Stimulated activated CD4-positive, alpha-beta T cell treated with anti-CD3 and anti-CD28 coated beads, Interleukin-4, amount 100 ng/mL, for 48 hours (primary cell): Measurements from ENCODE around the gene ARHGAP30.
"Not testable (repeated sequence)": the region's sequence is repeated elsewhere in the genome, so short reads cannot be mapped to it uniquely, and the experiment has no call there.

ENCODE experiments used
- DNase-seq, 2 donors: peaks; one replicate each; pipeline ENCODE4 v3.0.0-alpha.2; 2020; ENCODE audit warnings: low read depth in 2 of 2

The ARHGAP30 gene

DNA sequence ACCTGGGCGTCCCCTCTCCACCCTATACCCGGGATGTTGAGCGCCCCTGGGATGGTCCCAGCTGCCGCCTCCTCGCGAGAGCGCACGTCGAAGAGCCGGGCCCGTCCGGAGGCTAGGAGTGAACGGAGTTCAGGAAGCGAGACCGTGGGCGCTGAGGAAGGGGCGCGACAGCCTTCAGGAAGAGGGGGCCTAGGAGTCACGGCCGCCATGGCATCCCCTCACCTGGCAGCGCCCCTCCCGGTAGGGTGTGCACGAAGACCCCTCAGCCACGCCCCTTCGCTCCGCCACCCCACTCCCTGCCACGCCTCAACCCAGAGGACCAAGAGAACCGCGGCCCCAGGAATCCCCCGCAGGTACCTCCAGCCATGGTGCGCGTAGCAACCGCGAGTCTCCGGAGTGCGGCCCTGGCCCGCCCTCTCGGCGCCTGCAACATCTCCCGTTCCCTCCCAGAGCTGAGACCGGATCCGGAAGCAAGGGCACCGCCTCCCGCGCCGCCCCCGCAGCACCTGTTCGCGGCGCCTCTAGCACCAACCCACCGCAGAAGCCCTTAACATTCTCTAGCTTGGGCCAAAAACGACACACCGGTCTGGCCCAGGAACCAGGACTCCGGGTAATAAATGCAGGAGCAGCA, 31.1 kb downstream of the ARHGAP30 start, which contains the start of gene TSTD1:
TSTD1 (minus strand) TSS at position 442 of the 631 bp plus-strand sequence; CDS start at position 367, 75 bp downstream.
- peak; percentile 75 to 83 for DNase-seq

DNA sequence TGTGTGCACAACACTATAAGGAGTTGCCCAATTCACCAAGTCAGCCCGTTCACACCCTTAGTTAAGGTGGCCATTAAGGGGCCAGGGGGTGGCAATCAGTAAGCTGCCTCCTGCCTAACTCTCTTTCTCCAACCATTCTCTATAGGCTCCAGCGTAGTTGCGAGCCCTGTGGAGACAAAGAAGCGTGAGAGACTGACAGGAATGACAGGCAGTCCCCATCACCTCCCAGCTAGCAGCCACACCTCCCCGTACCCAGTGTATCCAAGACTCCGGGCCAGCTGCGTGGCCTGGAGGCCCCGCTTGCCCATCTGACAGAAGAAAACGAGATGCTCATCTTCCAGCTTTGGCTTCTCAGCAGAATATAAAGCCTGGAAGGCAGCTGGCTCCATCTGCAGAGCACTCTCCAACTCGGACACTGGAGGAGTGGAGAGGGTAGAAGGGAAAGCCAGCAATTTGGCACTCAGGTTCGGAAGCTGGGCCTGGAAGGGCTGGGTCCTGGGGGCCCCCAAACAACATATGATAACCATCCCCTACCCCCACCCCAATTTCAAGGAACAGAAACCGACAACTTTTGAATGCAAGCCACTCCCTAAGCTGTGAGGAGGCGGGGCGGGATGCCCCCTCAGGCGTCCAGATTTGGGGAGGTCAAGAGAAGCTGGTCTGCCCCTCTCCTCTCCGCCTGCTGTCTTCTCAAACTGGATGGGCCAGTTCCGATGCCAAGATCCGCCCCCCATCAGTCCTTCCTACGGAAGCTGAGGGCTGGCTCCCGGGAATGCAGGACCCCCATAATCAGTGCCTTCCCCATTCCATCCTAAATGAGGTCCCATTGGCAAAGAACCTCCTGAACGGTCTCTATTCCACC, 31.8 kb downstream of the ARHGAP30 start:
- DNase-seq: no peak

DNA sequence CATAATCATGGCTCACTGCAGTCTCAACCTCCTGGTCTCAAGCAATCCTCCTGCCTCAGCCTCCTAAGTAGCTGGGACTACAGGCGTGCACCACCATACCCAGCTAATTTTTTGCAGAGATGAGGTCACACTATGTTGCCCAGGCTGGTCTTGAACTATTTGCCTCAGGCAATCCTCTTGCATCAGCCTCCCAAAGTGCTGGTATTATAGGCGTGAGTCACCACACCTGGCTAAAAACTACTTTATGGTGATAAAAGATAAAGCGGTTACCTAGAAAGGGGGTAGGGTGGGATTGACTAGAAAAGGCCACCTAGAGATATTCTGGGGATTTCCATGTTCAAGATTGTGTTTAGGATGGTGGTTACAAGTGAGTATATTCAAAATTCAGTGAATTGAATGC, 35.9 kb downstream of the ARHGAP30 start:
- no peak for DNase-seq

DNA sequence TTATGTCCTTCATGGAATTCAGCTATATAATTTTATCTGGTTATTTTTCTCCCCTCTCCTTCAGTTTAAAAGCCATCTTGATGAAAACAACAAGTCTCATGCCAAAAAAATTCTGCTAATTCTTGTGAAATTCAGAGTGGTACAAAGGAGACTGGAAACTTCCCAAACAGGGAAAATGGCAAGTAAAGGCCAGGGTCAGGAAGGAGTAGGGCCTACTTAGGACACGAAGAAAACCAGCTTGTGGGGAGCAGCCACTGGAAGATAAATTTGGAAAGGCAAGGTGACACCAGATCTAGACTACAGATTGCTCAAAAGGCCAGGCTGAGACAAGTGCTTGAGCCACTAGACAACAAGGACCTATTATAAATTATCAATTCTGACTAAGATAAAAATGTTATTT, 37.3 kb downstream of the ARHGAP30 start:
- no peak for DNase-seq

DNA sequence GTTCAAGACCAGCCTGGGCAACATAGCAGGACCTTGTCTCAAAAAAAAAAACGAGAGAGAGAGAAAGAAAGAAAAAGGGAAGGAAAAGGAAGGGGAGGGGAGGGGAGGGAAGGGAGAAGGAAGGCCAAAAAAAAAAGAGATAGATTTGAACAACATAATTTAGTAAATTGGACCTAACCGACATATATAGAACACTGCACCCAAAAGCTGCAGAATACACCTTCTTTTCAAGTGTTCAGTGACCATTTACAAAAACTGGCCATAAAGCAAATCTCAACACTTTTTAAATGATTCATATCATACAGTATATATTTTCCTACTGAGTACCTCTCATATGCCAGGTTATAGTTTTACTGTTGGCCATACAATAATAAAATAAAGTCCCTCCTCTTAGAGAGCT, 37.8 kb downstream of the ARHGAP30 start:
- no peak for DNase-seq

DNA sequence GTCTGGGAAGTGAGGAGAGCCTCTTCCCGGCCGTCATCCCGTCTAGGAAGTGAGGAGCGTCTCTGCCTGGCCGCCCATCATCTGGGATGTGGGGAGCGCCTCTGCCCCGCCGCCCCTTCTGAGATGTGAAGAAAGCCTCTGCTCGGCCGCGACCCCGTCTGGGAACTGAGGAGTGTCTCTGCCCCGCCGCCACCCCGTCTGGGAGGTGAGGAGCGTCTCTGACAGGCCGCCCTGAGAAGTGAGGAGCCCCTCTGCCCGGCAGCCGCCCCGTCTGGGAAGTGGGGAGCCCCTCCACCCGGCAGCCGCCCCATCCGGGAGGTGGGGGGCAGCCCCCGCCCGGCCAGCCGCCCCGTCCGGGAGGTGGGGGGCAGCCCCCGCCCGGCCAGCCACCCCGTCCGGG, 40.2 kb downstream of the ARHGAP30 start:
- DNase-seq: not testable (repeated sequence)

DNA sequence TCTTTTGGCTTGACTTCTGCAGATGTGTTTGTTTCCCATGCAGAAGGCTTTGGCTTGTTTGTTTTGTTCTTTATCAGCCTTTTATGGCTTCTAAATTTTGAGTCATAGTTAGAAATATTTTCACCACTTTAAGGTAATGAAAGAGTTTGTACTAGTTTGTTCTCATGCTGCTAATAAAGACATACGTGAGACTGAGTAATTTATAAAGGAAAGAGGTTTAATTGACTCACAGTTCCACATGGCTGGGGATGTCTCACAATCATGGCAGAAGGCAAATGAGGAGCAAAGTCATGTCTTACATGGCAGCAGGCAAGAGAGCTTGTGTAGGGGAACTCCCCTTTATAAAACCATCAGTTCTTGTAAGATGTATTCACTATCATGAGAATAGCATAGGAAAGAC, 42.7 kb downstream of the ARHGAP30 start:
- DNase-seq: not testable (repeated sequence)

DNA sequence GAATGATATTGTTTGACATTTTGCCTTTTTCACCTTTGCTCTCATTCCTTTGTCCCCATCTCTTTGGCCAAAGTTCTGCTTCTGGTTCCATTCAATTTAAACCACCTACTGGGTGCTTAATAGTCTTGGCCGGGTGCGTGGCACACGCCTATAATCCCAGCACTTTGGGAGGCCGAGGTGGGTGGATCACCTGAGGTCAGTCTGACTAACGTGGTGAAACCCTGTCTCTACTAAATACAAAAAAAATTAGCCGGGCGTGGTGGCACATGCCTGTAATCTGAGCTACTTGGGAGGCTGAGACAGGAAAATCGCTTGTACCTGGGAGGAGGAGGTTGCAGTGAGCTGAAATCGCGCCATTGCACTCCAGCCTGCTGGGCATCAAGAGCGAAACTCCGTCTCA, 47.3 kb downstream of the ARHGAP30 start:
- not testable (repeated sequence) for DNase-seq

DNA sequence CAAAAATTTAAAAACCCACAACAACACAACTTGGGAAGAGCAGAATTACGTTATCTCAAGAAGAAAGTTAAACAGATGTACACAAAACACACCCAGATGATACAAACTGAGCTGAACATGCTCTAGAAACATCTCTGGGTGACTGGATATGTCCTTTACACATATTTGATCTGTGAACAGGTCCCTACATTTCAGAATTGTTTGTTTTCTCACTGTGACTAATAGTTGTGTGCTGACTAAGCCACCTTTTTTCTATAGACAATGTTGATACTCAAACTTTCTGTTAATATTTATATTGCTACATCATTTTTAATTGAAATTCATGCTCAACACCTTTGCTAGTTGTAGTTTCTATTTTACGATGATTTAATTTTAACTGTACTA, 47.7 kb downstream of the ARHGAP30 start:
- DNase-seq: no peak

DNA sequence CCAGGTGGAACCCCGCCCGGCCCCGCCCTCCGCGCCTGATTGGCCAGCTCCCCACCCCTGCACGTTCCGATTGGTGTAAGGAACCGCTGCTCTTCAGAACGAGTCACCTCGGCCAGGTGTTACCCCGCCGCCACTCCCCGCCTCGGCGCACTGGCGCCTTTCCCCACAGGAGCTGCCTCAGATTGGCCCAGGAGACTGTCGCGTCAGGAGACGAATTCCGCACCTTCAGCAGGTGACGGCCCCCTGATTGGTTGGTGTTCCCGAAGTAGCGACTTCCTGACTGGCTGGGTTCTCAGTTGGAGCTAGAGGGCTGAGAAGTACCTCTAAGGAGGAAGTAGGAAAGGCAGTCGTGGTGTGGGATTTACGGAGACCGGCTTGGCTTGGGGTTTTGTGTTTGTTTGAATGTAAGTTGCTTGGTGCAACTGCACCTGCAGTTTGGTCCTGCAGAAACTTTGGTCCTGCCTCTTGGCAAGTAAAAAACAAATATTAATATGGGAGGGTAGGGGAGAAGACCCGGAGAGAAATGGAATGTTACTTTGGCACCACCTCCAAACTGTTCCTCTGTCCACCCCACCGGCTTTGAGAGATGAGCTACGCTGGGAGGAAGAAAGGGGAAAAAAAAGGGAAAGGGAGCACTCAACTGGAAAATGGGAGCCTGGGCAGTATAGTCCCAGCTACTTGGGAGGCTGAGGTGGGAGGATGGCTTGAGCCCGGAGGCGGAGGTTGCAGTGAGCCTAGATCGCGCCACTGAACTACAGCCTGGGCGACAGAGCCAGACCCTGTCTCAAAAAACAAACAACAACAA, 48.3 kb downstream of the ARHGAP30 start:
- DNase-seq: peak; percentile 75 to 80

DNA sequence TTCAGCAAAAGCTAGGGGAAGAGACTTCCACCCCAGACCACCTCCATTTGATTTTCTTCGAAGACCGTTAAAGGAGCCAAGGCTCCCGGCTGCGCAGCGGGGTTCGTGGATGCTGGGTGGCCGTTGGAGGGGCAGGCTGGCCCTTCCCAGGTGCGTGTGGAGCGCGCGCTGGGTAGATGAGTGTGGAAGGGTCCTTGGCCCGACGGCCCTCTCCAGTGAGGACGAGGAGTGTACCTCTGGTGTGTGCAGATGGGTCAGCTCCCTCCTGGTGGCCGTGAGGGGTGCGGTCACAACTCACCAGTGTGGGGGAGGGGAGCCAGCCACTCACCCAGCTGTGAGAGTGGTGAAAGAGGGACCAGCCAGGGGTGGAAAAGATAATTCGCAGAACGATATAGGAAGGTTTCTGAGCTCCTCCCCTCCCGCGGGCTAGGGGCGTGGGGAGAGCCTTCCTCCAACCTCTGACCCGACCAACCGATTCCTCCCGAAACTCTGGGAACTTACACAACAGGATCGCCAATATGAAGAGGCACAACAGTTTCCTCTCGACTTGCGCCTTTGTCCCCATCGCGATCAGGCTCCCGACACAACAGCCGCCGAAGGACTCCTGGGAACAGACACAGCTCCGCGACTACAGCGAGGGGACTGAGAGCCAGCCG, 49.1 kb downstream of the ARHGAP30 start, which contains the start of gene F11R:
F11R (minus strand) TSS at position 644 of the 656 bp plus-strand sequence; CDS start at position 565, 79 bp downstream.
- no peak for DNase-seq

DNA sequence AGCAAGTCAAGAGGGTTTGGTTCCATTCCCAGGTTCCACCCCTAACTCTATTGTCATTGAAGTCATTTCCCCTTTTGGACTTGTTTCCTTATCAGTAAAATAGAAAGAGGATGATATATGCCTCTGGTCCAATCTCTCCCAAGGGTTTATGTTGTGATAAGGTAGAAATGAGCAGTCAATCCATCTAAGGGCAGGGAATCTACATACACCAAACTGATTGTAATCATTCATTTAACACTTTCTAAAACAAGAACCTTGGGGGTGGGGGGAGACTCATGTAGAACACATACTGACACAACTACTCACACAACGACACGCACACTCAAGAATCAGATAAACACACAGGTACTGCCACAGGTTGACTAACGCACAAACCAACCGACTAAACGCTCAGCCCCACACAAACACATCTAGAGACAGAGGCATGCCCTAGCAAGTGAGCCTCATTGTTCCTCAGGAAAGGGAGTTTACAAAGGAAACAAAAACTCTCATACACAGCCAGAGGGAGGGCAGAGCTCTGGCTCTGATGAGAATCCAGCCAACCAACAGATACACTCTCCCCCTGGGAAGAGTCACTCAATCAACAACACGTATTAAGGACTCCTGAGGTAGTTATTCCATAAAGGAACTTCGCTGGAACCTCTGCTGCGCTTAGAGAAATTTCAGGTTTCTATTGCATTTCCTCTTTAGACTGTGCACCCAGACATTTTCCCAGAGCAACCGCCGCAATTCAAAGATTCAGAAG, 49.8 kb downstream of the ARHGAP30 start:
- no peak for DNase-seq

DNA sequence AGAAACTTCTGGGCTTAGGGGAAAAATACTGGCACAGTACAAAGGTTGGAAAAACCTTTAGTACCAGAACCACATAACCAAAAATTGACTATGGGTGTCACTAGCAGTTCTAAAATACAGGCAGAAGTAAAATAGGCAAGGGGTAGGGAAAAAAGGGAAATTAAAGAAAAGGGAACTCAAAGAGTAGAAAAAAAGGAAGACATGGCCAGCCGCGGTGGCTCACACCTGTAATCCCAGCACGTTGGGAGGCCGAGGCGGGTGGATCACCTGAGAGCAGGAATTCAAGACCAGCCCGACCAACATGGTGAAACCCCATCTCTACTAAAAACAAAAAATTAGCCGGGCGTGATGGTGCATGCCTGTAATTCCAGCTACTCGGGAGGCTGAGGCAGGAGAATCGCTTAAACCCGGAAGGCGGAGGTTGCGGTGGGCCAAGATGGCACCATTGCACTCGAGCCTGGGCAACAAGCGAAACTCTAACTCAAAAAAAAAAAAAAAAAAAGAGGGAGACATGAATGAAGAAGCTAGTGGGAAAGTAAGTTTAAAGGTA, 50.5 kb downstream of the ARHGAP30 start:
- DNase-seq: not testable (repeated sequence)

DNA sequence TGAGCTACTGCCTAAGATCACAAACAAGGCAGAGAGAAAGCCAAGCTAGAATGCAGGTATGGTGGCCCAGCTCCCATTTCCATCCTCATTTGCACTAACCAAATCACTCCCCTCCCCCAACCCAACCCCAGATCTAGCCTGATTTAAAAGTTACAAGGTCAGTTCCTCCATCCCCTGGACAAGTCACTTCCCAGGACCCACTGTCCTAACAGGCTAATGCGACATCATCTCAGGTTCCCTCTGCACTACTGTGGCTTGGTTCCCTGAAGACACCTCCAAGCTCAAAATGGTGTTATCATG, 51.1 kb downstream of the ARHGAP30 start:
- no peak for DNase-seq

DNA sequence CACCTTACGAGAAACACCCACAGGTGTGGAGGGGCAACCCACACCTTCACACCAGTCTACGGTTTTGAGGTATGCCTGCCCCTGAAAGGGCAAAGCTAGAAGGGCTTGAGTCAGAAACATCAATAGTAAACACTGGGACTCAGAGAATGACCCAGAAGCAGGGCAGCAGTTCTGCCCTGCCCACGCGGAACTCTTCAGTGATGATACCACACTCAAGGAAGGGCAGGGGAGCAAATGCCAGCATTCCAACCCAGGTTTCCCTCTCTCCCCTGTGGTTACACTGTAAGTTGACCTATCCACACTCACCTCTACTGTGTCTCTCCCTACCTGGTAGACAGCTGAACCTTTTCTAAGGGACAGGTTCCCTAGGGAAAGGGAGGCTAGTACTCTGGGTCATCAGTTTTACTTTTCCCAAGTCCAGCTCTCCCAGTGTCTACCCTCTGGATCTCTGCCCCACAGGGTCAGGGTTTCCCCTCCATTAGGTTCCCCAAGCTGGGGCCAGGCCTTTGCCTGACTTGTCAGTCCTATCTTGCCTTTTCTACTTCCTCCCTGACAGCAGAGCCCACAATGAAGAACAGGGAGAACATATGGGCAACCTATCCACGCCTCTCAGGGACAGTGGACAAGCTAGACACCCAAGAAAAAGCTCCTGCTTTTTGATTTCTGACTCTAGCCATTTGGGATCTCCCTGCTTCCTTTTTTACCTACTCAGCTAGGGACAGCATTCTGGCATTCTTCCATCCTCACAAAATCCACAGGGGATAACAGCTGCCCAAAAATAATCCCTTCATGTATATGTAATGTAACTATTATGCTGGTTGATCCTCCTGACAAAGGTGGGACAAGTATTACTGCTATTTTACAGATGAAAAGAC, 51.7 kb downstream of the ARHGAP30 start:
- no peak for DNase-seq

DNA sequence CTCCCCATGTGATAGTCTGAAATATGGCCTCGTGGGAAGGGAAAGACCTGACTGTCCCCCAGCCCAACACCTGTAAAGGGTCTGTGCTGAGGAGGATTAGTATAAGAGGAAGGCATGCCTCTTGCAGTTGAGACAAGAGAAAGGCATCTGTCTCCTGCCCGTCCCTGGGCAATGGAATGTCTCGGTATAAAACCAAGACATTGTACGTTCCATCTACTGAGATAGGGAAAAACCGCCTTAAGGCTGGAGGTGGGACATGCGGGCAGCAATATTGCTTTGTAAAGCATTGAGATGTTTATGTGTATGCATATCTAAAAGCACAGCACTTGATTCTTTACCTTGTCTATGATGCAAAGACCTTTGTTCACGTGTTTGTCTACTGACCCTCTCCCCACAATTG, 52.5 kb downstream of the ARHGAP30 start:
- DNase-seq: not testable (repeated sequence)

DNA sequence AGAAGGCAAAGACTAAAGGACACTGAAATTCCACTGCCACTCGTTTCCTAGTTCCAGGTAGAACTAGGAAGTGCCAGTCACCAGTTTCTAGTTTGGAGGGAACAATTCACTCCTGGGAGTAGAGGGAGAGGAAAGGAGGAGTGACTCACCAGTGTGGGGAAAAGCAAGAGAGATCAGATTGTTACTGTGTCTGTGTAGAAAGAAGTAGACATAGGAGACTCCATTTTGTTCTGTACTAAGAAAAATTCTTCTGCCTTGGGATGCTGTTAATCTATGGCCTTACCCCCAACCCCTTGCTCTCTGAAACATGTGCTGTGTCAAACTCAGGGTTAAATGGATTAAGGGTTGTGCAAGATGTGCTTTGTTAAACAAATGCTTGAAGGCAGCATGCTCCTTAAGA, 53.0 kb downstream of the ARHGAP30 start:
- DNase-seq: not testable (repeated sequence)

DNA sequence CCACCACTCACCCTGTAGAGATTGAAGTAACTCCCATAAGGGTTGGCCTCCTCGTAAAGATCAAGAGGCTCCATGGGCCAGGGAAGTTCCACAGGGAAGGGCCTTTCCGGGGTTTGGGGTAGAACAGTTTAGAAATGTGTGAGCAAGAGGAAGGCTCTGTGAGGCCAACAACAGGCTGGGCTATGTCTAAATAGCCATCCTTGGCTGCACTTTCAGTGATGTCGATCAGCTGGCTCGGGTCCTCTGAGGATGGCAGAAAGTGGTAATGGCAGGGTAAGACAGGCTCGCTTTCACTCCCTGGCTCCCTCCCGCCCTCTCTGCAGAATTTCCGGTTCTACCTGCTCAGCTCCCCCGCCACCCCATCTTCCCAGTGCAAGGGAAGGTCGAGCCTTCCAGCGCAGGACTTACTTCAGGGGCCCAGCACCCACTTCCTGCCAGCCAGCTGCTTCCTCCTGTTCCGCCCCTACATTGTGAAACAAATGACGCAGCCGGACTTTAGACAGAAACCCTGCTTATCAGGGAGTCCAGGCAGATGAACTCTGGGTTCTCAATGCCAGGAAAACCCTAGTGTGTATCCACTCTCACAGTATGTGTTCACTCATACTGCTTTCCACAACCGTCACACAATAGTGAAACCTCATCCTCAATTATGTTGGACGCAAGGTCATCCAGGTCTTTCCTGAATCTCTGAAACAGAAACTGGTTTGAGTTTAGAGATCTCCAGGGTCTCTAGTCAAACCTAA, 56.0 kb downstream of the ARHGAP30 start:
- peak; percentile 46 to 55 for DNase-seq

DNA sequence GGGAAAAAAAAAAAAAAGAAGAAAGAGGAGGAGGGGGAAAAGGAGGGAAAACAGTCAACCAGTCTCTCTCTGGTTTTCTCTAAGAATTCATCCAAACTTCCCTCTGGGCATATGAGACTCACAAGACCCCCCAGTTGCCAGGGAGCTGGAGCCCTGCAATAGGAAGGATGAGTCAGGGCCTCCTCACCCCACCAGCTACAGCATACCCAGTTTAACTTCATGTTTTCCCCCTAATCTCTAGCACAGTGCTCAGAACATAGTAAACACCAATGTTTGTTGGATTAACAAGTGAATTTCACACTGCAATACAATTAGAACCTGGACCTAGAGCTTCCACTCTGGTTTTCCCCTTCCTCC, 56.6 kb downstream of the ARHGAP30 start:
- DNase-seq: no peak
